WTC11 (cell line): ENCODE data around the gene TMIE. TPM values are rescaled to one million over a fixed set of nuclear protein-coding genes. Genes with fewer than 3 reads are reported as not detected.
A peak's percentile ranks its signal among the peaks of the same experiment; 100 is the strongest.

Experiments used
- ATAC-seq: fragments of 200-7000 bp; cut with Tn5 transposase; 2 replicates; pipeline ENCODE4 v1.10.0; 2021; ENCODE audit warnings: mild to moderate bottlenecking, moderate library complexity
- CTCF ChIA-PET: fragments of 300-600 bp; sonication (Branson Sonifier 250); formaldehyde crosslinking; loops from one replicate; lab custom pipeline; 2021; ENCODE audit warnings: antibody characterized with exemption; lab: Charles Lee
- POLR2A ChIA-PET: fragments of 350-600 bp; sonication (Branson Sonifier 250); formaldehyde crosslinking; loops from one replicate; lab custom pipeline; 2021; ENCODE audit warnings: antibody characterized with exemption; lab: Charles Lee
- DNase-seq: peaks from one replicate; pipeline ENCODE4 v3.0.0; 2021; ENCODE audit warnings: low spot score
- H3K27ac Mint-ChIP-seq: 2 replicates; pipeline ENCODE4 v1.8.0; 2021; ENCODE audit warnings: mixed read lengths
- H3K27me3 Mint-ChIP-seq: 2 replicates; pipeline ENCODE4 v1.8.0; 2021; ENCODE audit warnings: low read depth, mild to moderate bottlenecking, moderate library complexity, mixed read lengths
- H3K36me3 Mint-ChIP-seq: 2 replicates; pipeline ENCODE4 v1.8.0; 2021; ENCODE audit warnings: mixed read lengths
- H3K4me1 Mint-ChIP-seq: 2 replicates; pipeline ENCODE4 v1.8.0; 2022; ENCODE audit warnings: mixed read lengths
- H3K4me3 Mint-ChIP-seq: 2 replicates; pipeline ENCODE4 v1.8.0; 2021; ENCODE audit warnings: mild to moderate bottlenecking, moderate library complexity, mixed read lengths
- H3K9me3 Mint-ChIP-seq: 2 replicates; pipeline ENCODE4 v1.8.0; 2021; ENCODE audit warnings: mixed read lengths
- AR ChIP-seq: fragments of 250-450 bp; sonication (Bioruptor Pico); IDR thresholded peaks from 2 replicates; pipeline ENCODE4 v1.9.0; 2021; ENCODE audit warnings: mild to moderate bottlenecking
- ATF6 ChIP-seq: sonication (generic); formaldehyde crosslinking; IDR thresholded peaks from 2 replicates; pipeline ENCODE4 v1.8.1; 2023; ENCODE audit warnings: mild to moderate bottlenecking, missing genetic modification reagents
- E2F1 ChIP-seq: sonication (generic); formaldehyde crosslinking; IDR thresholded peaks from 2 replicates; pipeline ENCODE4 v1.8.0; 2022; ENCODE audit warnings: mild to moderate bottlenecking, missing genetic modification reagents
- HMGA2 ChIP-seq: fragments of 250-450 bp; sonication (Bioruptor Pico); IDR thresholded peaks from 2 replicates; pipeline ENCODE4 v1.4.0; 2021; ENCODE audit warnings: mild to moderate bottlenecking, moderate library complexity
- MLX ChIP-seq: sonication (generic); formaldehyde crosslinking; IDR thresholded peaks from 2 replicates; pipeline ENCODE4 v1.8.1; 2023; ENCODE audit warnings: mild to moderate bottlenecking, missing genetic modification reagents, moderate library complexity
- MXD4 ChIP-seq: fragments of 250-450 bp; sonication (Bioruptor Pico); IDR thresholded peaks from 2 replicates; pipeline ENCODE4 v1.8.0; 2021; ENCODE audit warnings: mild to moderate bottlenecking, moderate library complexity, borderline replicate concordance
- NR1H2 ChIP-seq: sonication (generic); formaldehyde crosslinking; IDR thresholded peaks from 2 replicates; pipeline ENCODE4 v1.9.0; 2021; ENCODE audit warnings: mild to moderate bottlenecking, moderate library complexity, missing genetic modification reagents
- OVOL2 ChIP-seq: fragments of 250-450 bp; sonication (Bioruptor Pico); IDR thresholded peaks from 2 replicates; pipeline ENCODE4 v1.9.0; 2021; ENCODE audit warnings: mild to moderate bottlenecking, borderline replicate concordance
- RELA ChIP-seq: sonication (generic); formaldehyde crosslinking; IDR thresholded peaks from 2 replicates; pipeline ENCODE4 v1.8.1; 2022; ENCODE audit warnings: missing genetic modification reagents, mild to moderate bottlenecking, borderline replicate concordance
- USF2 ChIP-seq: sonication (generic); formaldehyde crosslinking; IDR thresholded peaks from 2 replicates; pipeline ENCODE4 v1.8.1; 2023; ENCODE audit warnings: mild to moderate bottlenecking, missing genetic modification reagents, moderate library complexity
- ZMAT4 ChIP-seq: fragments of 250-450 bp; sonication (Bioruptor Pico); IDR thresholded peaks from 2 replicates; pipeline ENCODE4 v1.9.0; 2021; ENCODE audit warnings: mild to moderate bottlenecking
- ZNF121 ChIP-seq: sonication (generic); formaldehyde crosslinking; IDR thresholded peaks from 2 replicates; pipeline ENCODE4 v1.8.0; 2023; ENCODE audit warnings: missing genetic modification reagents
- ZNF138 ChIP-seq: sonication (generic); formaldehyde crosslinking; conservative IDR thresholded peaks from 2 replicates; pipeline ENCODE4 v1.8.1; 2022; ENCODE audit warnings: mild to moderate bottlenecking, moderate library complexity, missing genetic modification reagents
- ZNF263 ChIP-seq: sonication (generic); formaldehyde crosslinking; IDR thresholded peaks from 2 replicates; pipeline ENCODE4 v1.8.1; 2022; ENCODE audit warnings: low read depth, mild to moderate bottlenecking, moderate library complexity, missing genetic modification reagents
- ZNF281 ChIP-seq: sonication (generic); formaldehyde crosslinking; IDR thresholded peaks from 2 replicates; pipeline ENCODE4 v1.8.0; 2023; ENCODE audit warnings: mild to moderate bottlenecking, missing genetic modification reagents
- ZNF317 ChIP-seq: sonication (generic); formaldehyde crosslinking; IDR thresholded peaks from 2 replicates; pipeline ENCODE4 v1.8.1; 2023; ENCODE audit warnings: low read depth, mild to moderate bottlenecking, moderate library complexity, missing genetic modification reagents, borderline replicate concordance
- ZNF512 ChIP-seq: sonication (generic); formaldehyde crosslinking; IDR thresholded peaks from 2 replicates; pipeline ENCODE4 v1.8.1; 2022; ENCODE audit warnings: missing genetic modification reagents, borderline replicate concordance
- ZNF671 ChIP-seq: fragments of 250-450 bp; sonication (Bioruptor Pico); IDR thresholded peaks from 2 replicates; pipeline ENCODE4 v1.8.0; 2021; ENCODE audit warnings: mild to moderate bottlenecking
- total RNA-seq: library from RNA; stranded (reverse); gene quantifications from 3 replicates; pipeline ENCODE4 v1.2.3, GENCODE V29; 2021

Gene TMIE
- total RNA-seq, 1 experiment from 2014 or later, result 0.57 TPM

GRCh38 chr3:46668116-46668515 is 33.1 kb upstream of the TMIE start:
- no peak for TF ChIP-seq ZMAT4
- TF ChIP-seq ZNF317 (CRISPR knock-in tag), result no peak
- TF ChIP-seq E2F1 (CRISPR knock-in tag), result no peak
- no peak for TF ChIP-seq NR1H2 (CRISPR knock-in tag)
- no peak for TF ChIP-seq OVOL2 (CRISPR knock-in tag)
- no peaks in the 10 kb centered on the region for H3K9me3 Mint-ChIP-seq
- H3K36me3 Mint-ChIP-seq, result no peaks in the 10 kb centered on the region; the same call in 1 of the 2 replicates
- H3K27ac Mint-ChIP-seq, result no peak overlapping the region; the same call in 1 of the 2 replicates
- ChIA-PET CTCF (no interaction called here), POLR2A (no interaction called here)
- H3K4me1 Mint-ChIP-seq, result peaks cover 10% of the 10 kb centered on the region
- ATAC-seq (no peak), DNase-seq (peak; percentile 8)
- no peak overlapping the region for H3K4me3 Mint-ChIP-seq
- no peaks in the 10 kb centered on the region; the same call in 1 of the 2 replicates for H3K27me3 Mint-ChIP-seq

GRCh38 chr3:46668591-46668990 is 32.6 kb upstream of the TMIE start:
- ChIA-PET CTCF (no interaction called here), POLR2A (no interaction called here)
- Mint-ChIP-seq H3K36me3 (no peaks in the 10 kb centered on the region; the same call in 1 of the 2 replicates), H3K27me3 (no peaks in the 10 kb centered on the region; the same call in 1 of the 2 replicates), H3K27ac (no peak overlapping the region), H3K4me1 (peaks cover 5% of the 10 kb centered on the region), H3K9me3 (no peaks in the 10 kb centered on the region), H3K4me3 (no peak overlapping the region)
- TF ChIP-seq ZNF671 (CRISPR knock-in tag) (no peak), RELA (CRISPR knock-in tag) (no peak), AR (CRISPR knock-in tag) (no peak), ZNF263 (CRISPR knock-in tag) (no peak), ATF6 (CRISPR knock-in tag) (no peak), ZNF512 (CRISPR knock-in tag) (no peak), MXD4 (no peak), ZNF138 (CRISPR knock-in tag) (no peak), MLX (CRISPR knock-in tag) (no peak), ZNF121 (CRISPR knock-in tag) (no peak), ZNF317 (CRISPR knock-in tag) (no peak), ZNF281 (CRISPR knock-in tag) (no peak), HMGA2 (CRISPR knock-in tag) (no peak), E2F1 (CRISPR knock-in tag) (no peak), USF2 (no peak)
- ATAC-seq (no peak), DNase-seq (peak; percentile 4)
